Stomach (tissue), 4 donors: ENCODE results near the gene KLK13.

Experiments used
- CTCF ChIP-seq, 7 experiments: fragments of 450-650 bp in 4 of 7; fragments of 200-600 bp in 3 of 7; sonication (generic) in 3 of 7; IDR thresholded peaks; one replicate each; pipeline ENCODE4 v1.5.1; 2016 to 2019; ENCODE audit warnings: antibody characterized with exemption in 7 of 7, control low read depth in 2 of 7, mild to moderate bottlenecking in 1 of 7
- EP300 ChIP-seq: sonication (generic); formaldehyde crosslinking; IDR thresholded peaks from one replicate; pipeline ENCODE4 v1.6.1; 2017; ENCODE audit warnings: antibody characterized with exemption
- POLR2A ChIP-seq, 4 donors: fragments of 450-650 bp; IDR thresholded peaks; one replicate each; pipeline ENCODE4 v1.6.1; 2016; ENCODE audit warnings: antibody characterized with exemption in 4 of 4, control low read depth in 2 of 4, mild to moderate bottlenecking in 1 of 4, moderate library complexity in 1 of 4
- POLR2AphosphoS5 ChIP-seq, 3 donors: sonication (generic); formaldehyde crosslinking; IDR thresholded peaks; one replicate each; pipeline ENCODE4 v1.6.1; 2016; ENCODE audit warnings: antibody characterized with exemption in 3 of 3

- TF ChIP-seq EP300 (no peak), CTCF (IDR thresholded peaks at IDR 0.05) (no peak), POLR2A (IDR thresholded peaks at IDR 0.05) (no peak), POLR2AphosphoS5 (IDR thresholded peaks at IDR 0.05) (no peak)
Measured at GRCh38 chr19:51101171-51101865, 36.4 kb upstream of the KLK13 start.
